Testis (tissue), 2 donors: Measurements from ENCODE around the gene WSB1.
"Not testable (repeated sequence)": the region's sequence is repeated elsewhere in the genome, so short reads cannot be mapped to it uniquely, and the experiment has no call there.

ENCODE experiments used
- CTCF ChIP-seq, 3 experiments: fragments of 450-650 bp in 2 of 3; fragments of 200-600 bp in 1 of 3; sonication (generic) in 1 of 3; IDR thresholded peaks; one replicate each; pipeline ENCODE4 v1.5.1; 2016 to 2019; ENCODE audit warnings: antibody characterized with exemption in 3 of 3, mild to moderate bottlenecking in 2 of 3, moderate library complexity in 1 of 3
- POLR2A ChIP-seq: fragments of 450-650 bp; IDR thresholded peaks from one replicate; pipeline ENCODE4 v1.6.1; 2017; ENCODE audit warnings: antibody characterized with exemption, mild to moderate bottlenecking, moderate library complexity

- not testable (repeated sequence) for TF ChIP-seq CTCF (IDR thresholded peaks at IDR 0.05); POLR2A
Observed at GRCh38 chr17:27279132-27279531, 14.8 kb upstream of the WSB1 start.
